GM21723 (cell line): ENCODE measurements around the gene C12orf75.
"Not testable (repeated sequence)": the region's sequence is repeated elsewhere in the genome, so short reads cannot be mapped to it uniquely, and the experiment has no call there.

Experiments
- ATAC-seq: cut with Tn5 transposase; IDR thresholded peaks from one replicate; pipeline ENCODE4 v1.9.1; 2021; ENCODE audit warnings: mild to moderate bottlenecking, moderate library complexity; ENCODE audit not compliant: unreplicated experiment

The C12orf75 gene

DNA sequence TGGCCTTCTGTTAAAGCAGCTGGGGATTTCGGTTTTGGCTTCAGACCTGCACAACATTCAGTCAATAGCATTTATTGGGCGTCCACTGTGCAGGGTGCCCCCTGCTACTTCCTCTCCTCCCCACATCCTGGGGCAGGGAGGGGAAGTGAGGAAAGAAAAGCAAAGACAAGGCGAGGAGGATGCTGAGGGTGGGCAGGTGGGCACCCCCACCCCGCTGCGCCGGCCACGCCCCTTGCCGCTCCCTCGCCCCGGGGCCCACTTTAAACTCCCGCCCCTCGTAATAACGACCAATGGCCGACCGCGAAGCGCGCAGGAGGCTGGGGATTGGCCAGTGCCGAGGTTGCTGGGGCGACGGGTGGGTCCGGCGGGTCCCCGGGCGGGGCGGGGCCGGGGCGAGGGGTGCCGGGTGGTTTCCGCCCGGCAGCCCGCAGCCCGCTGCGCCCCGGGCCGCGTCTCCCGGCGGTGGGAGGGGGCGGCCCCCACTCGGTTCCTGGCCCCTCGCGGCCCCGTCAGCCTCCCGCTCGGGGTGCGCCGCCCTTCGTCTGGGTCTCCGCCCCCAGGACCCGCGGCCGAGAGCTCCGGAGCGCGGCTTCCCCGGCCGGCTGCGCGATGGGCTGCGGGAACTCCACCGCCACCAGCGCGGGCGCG lies at the start of gene C12orf75:
TSS of gene C12orf75 (plus strand) at position 409 of the 648 bp plus-strand sequence. CDS start at position 610, 201 bp downstream.
- peak; percentile 79 for ATAC-seq

DNA sequence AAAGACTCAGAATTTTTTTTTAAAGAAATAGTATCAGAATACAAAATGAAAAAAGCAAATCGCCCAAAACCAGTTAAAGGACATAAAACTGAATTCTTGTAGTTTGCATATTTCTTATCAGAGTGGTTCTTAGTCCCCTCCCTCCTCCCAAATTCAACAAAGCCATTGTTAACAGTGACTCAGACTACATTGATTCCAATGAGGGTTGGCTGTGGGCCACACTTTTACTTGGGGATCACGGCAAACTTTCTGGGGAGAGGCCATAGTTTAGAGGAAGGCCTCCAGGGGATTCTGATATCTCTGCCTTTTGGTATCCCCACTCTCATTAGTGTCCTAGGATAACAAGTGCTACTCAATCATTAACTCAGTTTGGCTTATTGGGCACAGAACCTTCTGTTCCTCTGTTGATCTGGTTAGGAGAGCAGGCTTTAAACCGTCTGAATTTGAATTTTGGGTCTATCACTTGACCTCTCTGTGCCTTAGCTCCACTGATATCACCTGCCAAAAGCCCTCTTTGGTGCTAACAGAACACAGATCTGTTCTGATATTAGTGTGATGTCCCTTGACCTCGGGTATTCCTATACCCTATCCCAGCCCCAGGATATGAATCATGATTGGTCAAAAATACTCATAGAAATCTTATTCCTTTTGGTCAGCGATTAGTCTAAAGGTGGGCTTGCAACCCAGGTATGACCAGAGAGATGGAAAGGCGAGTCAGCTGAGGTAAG lies 49.4 kb upstream of the C12orf75 start:
- no peak for ATAC-seq

DNA sequence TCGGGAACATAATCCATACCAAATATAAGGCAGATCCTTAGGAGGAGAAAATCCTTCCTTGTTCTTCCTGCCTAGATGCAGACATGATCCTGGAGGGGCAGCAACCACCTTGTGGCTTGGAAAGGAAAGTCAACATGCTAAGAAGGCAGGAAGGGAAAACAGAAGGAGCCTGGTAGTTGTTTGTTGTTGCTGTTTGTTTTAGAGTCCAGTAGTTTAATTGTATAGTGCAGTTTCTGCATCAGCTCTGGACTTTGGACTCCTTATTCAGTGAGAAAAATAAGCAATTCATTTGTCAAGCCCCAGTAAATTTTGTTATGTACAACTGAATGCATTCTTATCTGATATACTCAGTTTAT lies 48.8 kb upstream of the C12orf75 start:
- ATAC-seq: no peak

DNA sequence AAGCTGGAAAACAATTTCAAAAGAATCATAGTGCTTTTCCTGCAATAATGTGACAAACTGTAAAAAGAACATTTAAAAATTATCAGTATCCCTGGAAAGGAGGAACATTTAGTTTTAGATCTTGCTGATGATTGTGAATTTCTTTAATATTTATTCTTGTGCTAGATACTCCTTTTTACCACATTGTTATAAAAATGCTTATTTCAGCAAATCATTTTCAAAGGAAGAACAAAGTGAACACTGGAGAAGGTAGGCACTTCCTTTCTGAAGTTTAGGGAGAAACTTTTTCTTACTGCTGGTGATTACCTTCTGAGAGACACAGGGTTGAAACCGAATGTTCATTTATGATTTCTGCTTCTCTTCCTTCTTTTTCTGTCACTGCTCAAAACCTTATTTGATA lies 45.1 kb upstream of the C12orf75 start:
- no peak for ATAC-seq

DNA sequence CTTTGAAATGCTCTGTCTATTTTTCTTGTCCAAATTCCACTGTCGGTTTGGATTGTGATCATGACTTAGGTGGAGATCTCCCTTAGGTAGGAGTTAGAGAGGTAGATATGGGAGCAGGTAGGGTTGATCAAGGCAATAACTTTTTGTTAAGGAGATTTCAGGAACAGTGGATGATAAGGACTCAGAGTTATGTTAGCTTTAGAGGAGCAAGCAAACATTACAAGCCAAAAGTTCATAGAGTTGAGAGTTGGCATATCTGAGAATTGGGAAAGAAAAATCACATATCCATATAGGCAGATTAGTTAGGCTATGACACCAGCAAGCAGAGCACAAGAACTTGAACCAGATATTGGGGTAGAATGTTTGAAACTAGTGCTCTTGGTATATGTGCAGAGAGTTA lies 43.1 kb upstream of the C12orf75 start:
- no peak for ATAC-seq

DNA sequence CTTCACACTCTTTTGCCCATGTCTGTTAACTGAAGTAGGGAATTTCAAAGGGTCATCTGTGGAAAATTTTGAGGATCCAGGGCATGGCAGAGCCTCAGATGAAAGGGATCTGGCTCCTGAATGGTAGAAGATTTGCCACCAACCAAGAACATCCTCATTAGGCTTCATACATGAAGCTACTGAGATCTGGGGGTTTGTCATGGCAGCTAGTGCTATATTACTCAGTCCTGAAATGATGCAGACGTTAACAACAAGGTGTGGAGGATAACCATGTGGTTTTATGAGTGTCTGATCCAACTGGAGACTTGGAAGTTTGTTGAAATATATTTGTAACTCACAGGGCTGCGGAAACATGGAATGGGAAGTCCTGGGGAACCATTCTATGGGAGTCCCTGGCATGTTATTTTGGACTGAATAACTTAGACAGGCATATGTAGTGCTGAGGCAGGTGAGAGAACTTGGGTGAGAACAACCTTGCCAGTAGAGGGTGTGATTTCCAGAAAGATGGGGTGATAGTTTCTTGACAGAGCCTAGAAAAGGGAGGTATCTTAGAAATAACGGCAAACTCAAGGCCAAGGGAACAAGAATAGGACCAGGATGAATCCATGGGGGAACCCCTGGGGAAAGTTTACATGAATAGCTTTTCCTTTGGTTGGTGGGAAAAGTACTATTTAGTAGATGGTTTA lies 42.0 kb upstream of the C12orf75 start:
- ATAC-seq: no peak

- ATAC-seq: no peak
These were observed 41.2 kb upstream of the C12orf75 start for GRCh38 chr12:105289114-105289904.

GRCh38 chr12:105291531-105291930 lies 39.0 kb upstream of the C12orf75 start:
- no peak for ATAC-seq

DNA sequence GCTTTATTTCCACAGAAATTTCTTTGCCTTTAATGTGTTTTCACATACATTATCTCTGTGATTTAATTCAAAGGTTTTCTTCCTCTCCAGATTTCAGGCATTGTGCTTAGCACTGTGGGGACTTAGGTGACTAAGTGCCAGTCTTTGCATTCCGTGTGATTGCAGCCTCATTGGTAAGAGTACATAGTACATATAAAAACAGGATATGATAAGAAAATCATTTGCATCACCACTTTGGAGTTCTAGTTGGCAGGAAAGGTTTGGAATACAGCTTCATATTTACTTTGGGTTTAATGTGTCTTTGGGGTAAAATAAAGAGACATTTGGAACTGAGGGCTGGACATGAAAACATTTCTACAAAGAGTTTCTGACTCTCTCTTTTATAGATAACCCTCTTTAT lies 37.8 kb upstream of the C12orf75 start:
- no peak for ATAC-seq

DNA sequence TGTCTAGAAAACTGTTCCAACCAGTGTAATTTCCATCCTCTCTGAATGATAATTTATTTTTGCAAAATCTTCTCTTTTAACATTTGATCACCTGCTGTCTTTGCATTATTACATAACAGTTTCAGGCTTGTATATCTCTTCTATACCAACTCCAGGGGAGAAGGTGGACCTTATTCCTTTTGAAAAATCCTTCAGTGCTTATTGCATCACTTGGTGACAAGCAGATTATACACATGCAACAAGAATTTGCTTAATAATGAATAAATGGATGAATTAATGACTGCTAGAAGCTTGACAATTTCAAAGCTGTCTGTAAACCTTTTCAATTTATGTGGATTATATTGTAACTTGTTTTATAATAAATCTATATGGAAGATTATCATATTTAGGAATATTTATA lies 37.3 kb upstream of the C12orf75 start:
- no peak for ATAC-seq

GRCh38 chr12:105294161-105294560 lies 36.3 kb upstream of the C12orf75 start:
- no peak for ATAC-seq

- no peak for ATAC-seq
These were observed 35.5 kb upstream of the C12orf75 start for GRCh38 chr12:105294886-105295479.

GRCh38 chr12:105296116-105297089 lies 34.1 kb upstream of the C12orf75 start:
- no peak for ATAC-seq

- ATAC-seq: no peak
These were observed 29.6 kb upstream of the C12orf75 start for GRCh38 chr12:105300883-105301282.

DNA sequence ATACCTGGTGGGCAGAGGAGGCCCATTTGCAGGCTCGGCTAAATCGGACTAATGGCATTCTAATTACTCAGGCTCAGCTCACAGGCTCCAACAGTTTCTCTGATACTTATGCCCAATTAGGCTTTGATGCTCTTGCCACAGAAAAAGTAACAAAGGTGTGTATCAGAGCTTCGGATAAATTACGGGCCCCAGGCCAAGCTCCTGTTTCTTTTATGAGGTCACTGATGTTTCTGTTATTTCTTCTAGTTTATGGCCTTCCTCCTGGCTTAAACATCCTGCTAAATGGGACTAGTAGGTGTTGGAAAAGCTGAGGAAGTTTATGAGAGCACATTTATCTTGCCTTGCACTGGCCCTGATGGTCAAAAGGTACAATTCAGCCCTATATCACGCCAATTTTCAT lies 28.8 kb upstream of the C12orf75 start:
- no peak for ATAC-seq

GRCh38 chr12:105302986-105303385 lies 27.5 kb upstream of the C12orf75 start:
- ATAC-seq: not testable (repeated sequence)

- ATAC-seq: not testable (repeated sequence)
These were observed 25.9 kb upstream of the C12orf75 start for GRCh38 chr12:105304626-105305025.

DNA sequence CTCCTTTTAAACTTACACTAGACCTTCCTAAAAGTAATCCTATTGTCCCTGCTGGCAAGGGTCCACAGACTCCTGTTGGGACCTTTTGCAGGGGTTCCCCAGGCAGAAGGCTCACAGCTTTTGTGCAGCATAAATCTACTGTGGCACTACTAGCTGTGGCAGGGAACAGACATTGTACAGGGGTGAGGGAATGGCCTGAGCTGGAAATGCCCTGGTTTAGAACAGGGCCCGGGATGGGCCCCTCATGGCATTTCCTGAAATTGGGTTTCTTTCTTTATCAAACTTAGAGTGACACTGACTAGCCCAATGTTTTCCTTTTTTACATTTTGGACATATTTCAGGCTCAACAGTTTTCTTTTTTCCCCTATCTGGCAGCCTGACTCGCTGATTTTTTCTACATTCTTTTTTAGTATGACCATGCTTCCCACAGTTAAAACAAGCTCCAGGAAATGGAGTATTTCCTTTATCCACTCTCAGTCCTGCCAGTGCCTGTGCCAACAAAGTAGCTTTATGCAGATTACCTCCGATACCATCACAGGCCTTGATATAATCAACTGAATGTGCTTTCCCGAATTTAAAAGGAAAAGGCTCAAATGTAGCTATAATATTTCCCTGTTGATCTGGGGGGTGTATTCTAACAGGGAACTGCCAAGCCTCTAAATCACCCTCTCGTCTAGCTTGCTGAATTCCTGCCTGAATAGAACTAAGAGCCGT lies 22.7 kb upstream of the C12orf75 start:
- ATAC-seq: not testable (repeated sequence)

DNA sequence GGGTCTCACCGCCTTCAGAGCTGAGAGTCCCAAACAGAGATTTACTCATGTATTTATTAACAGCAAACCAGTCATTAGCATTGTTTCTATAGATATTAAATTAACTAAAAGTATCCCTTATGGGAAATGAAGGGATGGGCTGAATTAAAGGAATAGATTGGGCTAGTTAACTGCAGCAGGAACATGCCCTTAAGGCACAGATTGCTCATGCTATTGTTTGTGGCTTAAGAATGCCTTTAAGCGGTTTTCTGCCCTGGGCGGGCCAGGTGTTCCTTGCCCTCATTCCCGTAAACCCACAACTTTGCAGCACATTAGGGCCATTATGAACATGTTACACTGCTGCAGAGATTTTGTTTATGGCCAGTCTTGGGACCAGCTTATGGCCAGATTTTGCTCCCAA lies 21.7 kb upstream of the C12orf75 start:
- not testable (repeated sequence) for ATAC-seq
